Caco-2 (cell line): ENCODE results near the gene ALG12. TPM values are rescaled to one million over a fixed set of nuclear protein-coding genes. Genes with fewer than 3 reads are reported as not detected.

Experiments used
- BruUV-seq: library from RNA; stranded (reverse); fragments of 400-500 nt; replicated peaks from 2 replicates; lab custom pipeline; 2021; lab: Mats Ljungman, UMichigan
- CTCF ChIA-PET: fragments of 300-600 bp; sonication (Branson Sonifier 250); formaldehyde crosslinking; loops from one replicate; lab custom pipeline; 2022; ENCODE audit warnings: antibody characterized with exemption; lab: Charles Lee
- POLR2A ChIA-PET: fragments of 300-600 bp; sonication (Branson Sonifier 250); formaldehyde crosslinking; loops from one replicate; lab custom pipeline; 2022; ENCODE audit warnings: antibody characterized with exemption; lab: Charles Lee
- DNase-seq, 2 experiments: peaks; one replicate each; pipeline versions ENCODE4 v3.0.0 to v3.0.0-alpha.2; 2020 to 2022
- H3K27me3 ChIP-seq: replicated peaks from 2 replicates; pipeline ENCODE4 v1.6.0; 2011; ENCODE audit warnings: low read length; ENCODE audit not compliant: control insufficient read depth, insufficient read depth
- H3K36me3 ChIP-seq: 2 replicates; pipeline ENCODE4 v1.5.1; 2011; ENCODE audit warnings: low read length; ENCODE audit not compliant: control insufficient read depth, insufficient read depth
- H3K4me1 ChIP-seq: fragments of 250-450 bp; sonication (Bioruptor Pico); 2 replicates; pipeline ENCODE4 v1.5.1; 2020; ENCODE audit warnings: mild to moderate bottlenecking
- H3K4me3 ChIP-seq: 2 replicates; pipeline ENCODE4 v1.5.1; 2011; ENCODE audit warnings: low read depth, mild to moderate bottlenecking, control low read depth, low read length
- H3K9me3 ChIP-seq: fragments of 250-450 bp; sonication (Bioruptor Pico); 2 replicates; pipeline ENCODE4 v1.5.1; 2020; ENCODE audit warnings: mild to moderate bottlenecking, moderate library complexity
- H3K27ac Mint-ChIP-seq: one replicate; pipeline ENCODE4 v1.8.0; 2022; ENCODE audit warnings: mixed read lengths; ENCODE audit not compliant: unreplicated experiment
- H3K27me3 Mint-ChIP-seq: one replicate; pipeline ENCODE4 v1.8.0; 2022; ENCODE audit warnings: mixed read lengths; ENCODE audit not compliant: insufficient read depth, unreplicated experiment
- H3K36me3 Mint-ChIP-seq: one replicate; pipeline ENCODE4 v1.8.0; 2022; ENCODE audit warnings: mild to moderate bottlenecking, mixed read lengths; ENCODE audit not compliant: insufficient read depth, unreplicated experiment
- H3K4me1 Mint-ChIP-seq: one replicate; pipeline ENCODE4 v1.8.0; 2022; ENCODE audit warnings: low read depth, mixed read lengths; ENCODE audit not compliant: unreplicated experiment
- H3K4me3 Mint-ChIP-seq: one replicate; pipeline ENCODE4 v1.8.0; 2022; ENCODE audit warnings: mild to moderate bottlenecking, moderate library complexity, mixed read lengths; ENCODE audit not compliant: unreplicated experiment
- H3K9me3 Mint-ChIP-seq: one replicate; pipeline ENCODE4 v1.8.0; 2022; ENCODE audit warnings: mixed read lengths; ENCODE audit not compliant: unreplicated experiment
- intact Hi-C: fragments of 100-400 bp; cut with micrococcal nuclease; formaldehyde crosslinking; loops from one replicate; pipeline ENCODE4 v1.10.0; 2022; ENCODE audit not compliant: unreplicated experiment
- total RNA-seq: library from RNA; stranded (reverse); gene quantifications from 2 replicates; pipeline ENCODE4 v1.2.3, GENCODE V29; 2022
- TF ChIP-seq, protein P1 (sequence below), 2 experiments: fragments of 200-600 bp in 1 of 2; IDR thresholded peaks; 1 replicate in 1 of 2; 2 replicates in 1 of 2; pipeline versions ENCODE4 v1.5.1 to v1.8.0; 2011 to 2022; ENCODE audit warnings: antibody characterized with exemption in 1 of 2, control low read depth in 1 of 2, inconsistent platforms in 1 of 2, low read depth in 1 of 2, low read length in 1 of 2, mild to moderate bottlenecking in 1 of 2, moderate library complexity in 1 of 2; ENCODE audit not compliant: insufficient read depth in 1 of 2, severe bottlenecking in 1 of 2, unreplicated experiment in 1 of 2

Gene ALG12
- total RNA-seq, 1 experiment from 2014 or later, result 35.7 TPM

DNA sequence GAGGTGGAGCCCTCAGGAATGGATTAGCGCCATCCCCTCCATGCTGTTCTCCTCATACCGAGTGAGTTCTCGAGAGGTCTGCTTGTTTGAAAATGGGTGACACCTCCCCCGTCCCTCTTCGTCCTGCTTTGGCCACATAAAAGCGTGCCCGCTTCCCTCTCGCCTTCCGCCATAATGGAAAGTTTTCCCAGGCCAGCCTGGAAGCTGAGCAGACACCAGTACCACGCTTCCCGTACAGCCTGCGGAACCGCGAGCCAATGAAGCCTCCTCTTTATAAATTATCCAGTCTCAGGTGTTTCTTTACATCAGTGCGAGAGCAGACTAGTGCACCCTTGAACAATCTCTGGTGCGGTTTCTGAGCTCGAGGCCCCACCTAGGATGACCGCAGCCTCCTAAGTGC, 12.8 kb downstream of the ALG12 start:
- no peak overlapping the region for H3K27ac Mint-ChIP-seq
- intact Hi-C loops, result no loop called here
- Histone ChIP-seq H3K27me3 (no peaks in the 10 kb centered on the region), H3K4me1 (no peaks in the 10 kb centered on the region), H3K9me3 (no peaks in the 10 kb centered on the region), H3K4me3 (no peak overlapping the region), H3K36me3 (peaks cover 1% of the 10 kb centered on the region)
- TF ChIP-seq, protein P1, sequence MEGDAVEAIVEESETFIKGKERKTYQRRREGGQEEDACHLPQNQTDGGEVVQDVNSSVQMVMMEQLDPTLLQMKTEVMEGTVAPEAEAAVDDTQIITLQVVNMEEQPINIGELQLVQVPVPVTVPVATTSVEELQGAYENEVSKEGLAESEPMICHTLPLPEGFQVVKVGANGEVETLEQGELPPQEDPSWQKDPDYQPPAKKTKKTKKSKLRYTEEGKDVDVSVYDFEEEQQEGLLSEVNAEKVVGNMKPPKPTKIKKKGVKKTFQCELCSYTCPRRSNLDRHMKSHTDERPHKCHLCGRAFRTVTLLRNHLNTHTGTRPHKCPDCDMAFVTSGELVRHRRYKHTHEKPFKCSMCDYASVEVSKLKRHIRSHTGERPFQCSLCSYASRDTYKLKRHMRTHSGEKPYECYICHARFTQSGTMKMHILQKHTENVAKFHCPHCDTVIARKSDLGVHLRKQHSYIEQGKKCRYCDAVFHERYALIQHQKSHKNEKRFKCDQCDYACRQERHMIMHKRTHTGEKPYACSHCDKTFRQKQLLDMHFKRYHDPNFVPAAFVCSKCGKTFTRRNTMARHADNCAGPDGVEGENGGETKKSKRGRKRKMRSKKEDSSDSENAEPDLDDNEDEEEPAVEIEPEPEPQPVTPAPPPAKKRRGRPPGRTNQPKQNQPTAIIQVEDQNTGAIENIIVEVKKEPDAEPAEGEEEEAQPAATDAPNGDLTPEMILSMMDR (IDR thresholded peaks at IDR 0.05; ENCODE audit: insufficient read depth in 1 of 2, low read depth in 1 of 2, low read length in 1 of 2, severe bottlenecking in 1 of 2, unreplicated experiment in 1 of 2), result no peak
- no peaks in the 10 kb centered on the region for H3K9me3 Mint-ChIP-seq
- no peaks in the 10 kb centered on the region for H3K27me3 Mint-ChIP-seq
- no TSS peak for BruUV-seq
- no peak overlapping the region for H3K4me3 Mint-ChIP-seq
- DNase-seq, result no peak
- POLR2A ChIA-PET, result no interaction called here
- H3K36me3 Mint-ChIP-seq, result peaks cover 37% of the 10 kb centered on the region
- CTCF ChIA-PET, result interaction anchor here (0.6 kb wide), 1 partner anchor 100 kb away, joined by 4 read pairs; no protein-coding TSS in a partner anchor
- no peaks in the 10 kb centered on the region for H3K4me1 Mint-ChIP-seq

DNA sequence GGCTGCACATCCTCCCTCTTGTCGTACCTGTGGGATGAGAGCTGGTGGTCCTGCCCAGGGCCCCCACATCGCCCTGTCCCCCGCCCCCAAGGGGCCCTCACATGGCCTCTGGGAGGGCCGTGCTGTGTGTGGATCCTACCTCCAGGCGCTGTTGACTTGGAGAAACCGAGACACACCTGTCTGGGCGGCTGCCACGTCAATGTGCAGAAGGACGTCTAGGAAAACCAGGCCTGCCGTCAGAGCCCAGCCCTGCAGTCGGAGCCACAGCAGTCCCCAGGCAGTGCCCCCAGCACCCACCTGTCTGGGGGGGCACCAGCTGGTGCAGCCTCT, 14.2 kb downstream of the ALG12 start:
- no peak overlapping the region for H3K4me3 Mint-ChIP-seq
- ChIA-PET CTCF (no interaction called here), POLR2A (no interaction called here)
- H3K4me1 Mint-ChIP-seq, result no peaks in the 10 kb centered on the region
- TF ChIP-seq, protein P1 (IDR thresholded peaks at IDR 0.05; ENCODE audit: insufficient read depth in 1 of 2, low read depth in 1 of 2, low read length in 1 of 2, severe bottlenecking in 1 of 2, unreplicated experiment in 1 of 2), result no peak
- H3K9me3 Mint-ChIP-seq, result no peaks in the 10 kb centered on the region
- no peaks in the 10 kb centered on the region for H3K27me3 ChIP-seq
- H3K4me3 ChIP-seq, result no peak overlapping the region
- H3K27ac Mint-ChIP-seq, result no peak overlapping the region
- no peak for DNase-seq
- intact Hi-C loops, result no loop called here
- H3K36me3 Mint-ChIP-seq, result peaks cover 44% of the 10 kb centered on the region
- no peaks in the 10 kb centered on the region for H3K9me3 ChIP-seq
- peaks cover under 1% of the 10 kb centered on the region for H3K36me3 ChIP-seq
- no peaks in the 10 kb centered on the region for H3K4me1 ChIP-seq
- no peaks in the 10 kb centered on the region for H3K27me3 Mint-ChIP-seq
- no TSS peak for BruUV-seq

DNA sequence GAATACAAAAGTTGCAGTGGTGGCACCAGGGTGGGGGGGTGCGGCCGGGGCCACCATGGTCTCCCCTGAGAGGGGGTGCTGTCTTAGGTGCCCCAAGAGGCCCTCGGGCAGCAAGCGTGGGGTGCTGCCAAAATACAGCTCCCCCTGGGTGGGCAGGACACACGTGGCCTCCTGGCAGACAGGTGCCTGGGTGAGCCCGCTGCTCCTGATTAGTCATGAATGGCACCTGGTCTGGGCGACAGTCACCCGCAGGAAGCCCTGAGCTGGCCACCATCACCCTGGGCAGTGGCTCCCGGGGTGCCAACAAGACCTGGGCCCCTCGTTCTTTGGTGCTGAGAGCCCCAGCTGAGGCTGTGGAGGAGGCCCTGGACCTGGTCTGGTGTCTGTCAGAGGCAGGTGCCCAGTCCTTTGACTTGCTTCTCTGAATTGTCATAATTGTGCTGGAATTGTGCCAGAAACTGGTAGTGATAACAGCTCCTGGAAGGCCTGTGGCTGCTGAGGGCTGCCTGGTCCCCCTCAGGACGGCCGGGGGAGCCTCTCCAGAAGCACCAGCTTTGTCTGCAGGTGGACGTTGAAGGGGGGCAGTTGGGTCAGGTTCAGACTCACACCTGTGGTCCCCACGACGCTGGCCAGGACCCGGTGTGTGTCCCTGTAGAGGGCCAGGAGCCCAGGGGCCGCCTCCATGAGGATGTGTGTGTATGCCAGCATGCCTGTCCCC, 14.8 kb downstream of the ALG12 start:
- H3K4me1 ChIP-seq, result no peaks in the 10 kb centered on the region
- POLR2A ChIA-PET, result no interaction called here
- Mint-ChIP-seq H3K27me3 (no peaks in the 10 kb centered on the region), H3K36me3 (peaks cover 46% of the 10 kb centered on the region), H3K4me3 (no peak overlapping the region), H3K4me1 (no peaks in the 10 kb centered on the region), H3K9me3 (no peaks in the 10 kb centered on the region), H3K27ac (no peak overlapping the region)
- no peaks in the 10 kb centered on the region for H3K27me3 ChIP-seq
- TF ChIP-seq, protein P1 (IDR thresholded peaks at IDR 0.05; ENCODE audit: insufficient read depth in 1 of 2, low read depth in 1 of 2, low read length in 1 of 2, severe bottlenecking in 1 of 2, unreplicated experiment in 1 of 2), result no peak
- BruUV-seq, result TSS peak; percentile 28
- H3K9me3 ChIP-seq, result no peaks in the 10 kb centered on the region
- no peaks in the 10 kb centered on the region; the same call in 1 of the 2 replicates for H3K36me3 ChIP-seq
- CTCF ChIA-PET, result no interaction called here
- intact Hi-C loops, result no loop called here
- no peak overlapping the region for H3K4me3 ChIP-seq
- DNase-seq, result no peak
